Measurements from ENCODE around the gene PARP9.

GRCh38 chr3:122510878-122511535 lies 53.1 kb downstream of the PARP9 start:
- TF ChIP-seq CTCF (IDR thresholded peaks at IDR 0.05; ENCODE audit: low read depth, low read length) (no peak), EZH2phosphoT487 (IDR thresholded peaks at IDR 0.05; ENCODE audit: low read depth) (no peak)

All from OCI-LY3 (cell line).